Osteoblast (primary cell): ENCODE data around the gene NPAS3. TPM values are rescaled to one million over a fixed set of nuclear protein-coding genes. Genes with fewer than 3 reads are reported as not detected.

Experiments
- DNase-seq: peaks from one replicate; pipeline ENCODE4 v3.0.0; 2011; ENCODE audit warnings: low spot score, mixed read lengths; ENCODE audit not compliant: insufficient read length; ENCODE audit errors: missing footprints
- H2AFZ ChIP-seq: 2 replicates; pipeline ENCODE4 v1.6.0; 2011; ENCODE audit warnings: mild to moderate bottlenecking, low read length
- H3K27ac ChIP-seq: 2 replicates; pipeline ENCODE4 v1.5.1; 2011; ENCODE audit warnings: mild to moderate bottlenecking, low read depth, low read length, moderate library complexity
- H3K27me3 ChIP-seq: 2 replicates; pipeline ENCODE4 v1.6.0; 2012; ENCODE audit warnings: mild to moderate bottlenecking, control low read depth, inconsistent platforms, low read length, moderate library complexity; ENCODE audit not compliant: insufficient read depth
- H3K36me3 ChIP-seq: 2 replicates; pipeline ENCODE4 v1.5.1; 2011; ENCODE audit warnings: mild to moderate bottlenecking, low read length, control low read depth, moderate library complexity; ENCODE audit not compliant: insufficient read depth
- H3K4me1 ChIP-seq: 2 replicates; pipeline ENCODE4 v1.5.1; 2011; ENCODE audit warnings: mild to moderate bottlenecking, low read length, control low read depth, moderate library complexity; ENCODE audit not compliant: insufficient read depth
- H3K4me2 ChIP-seq: 2 replicates; pipeline ENCODE4 v1.6.0; 2011; ENCODE audit warnings: mild to moderate bottlenecking, low read length; ENCODE audit not compliant: insufficient read depth
- H3K4me3 ChIP-seq: fragments of 200-600 bp; sonication (generic); 3 replicates; pipeline ENCODE4 v1.5.1; 2012; ENCODE audit warnings: mild to moderate bottlenecking, low read length, inconsistent platforms; ENCODE audit not compliant: insufficient read depth
- H3K79me2 ChIP-seq: 2 replicates; pipeline ENCODE4 v1.6.0; 2012; ENCODE audit warnings: mild to moderate bottlenecking, low read length, control low read depth, inconsistent platforms; ENCODE audit not compliant: insufficient read depth
- H3K9me3 ChIP-seq: 2 replicates; pipeline ENCODE4 v1.5.1; 2011; ENCODE audit warnings: low read depth, low read length, control low read depth
- H4K20me1 ChIP-seq: 2 replicates; pipeline ENCODE4 v1.6.0; 2012; ENCODE audit warnings: mild to moderate bottlenecking, low read length, control low read depth; ENCODE audit not compliant: insufficient read depth
- total RNA-seq: library from RNA; depleted of rRNA; stranded (reverse); fragments of >200 nt; gene quantifications from 2 replicates; pipeline ENCODE4 v1.2.3, GENCODE V29; 2012
- TF ChIP-seq, protein P1 (sequence below): IDR thresholded peaks from 2 replicates; pipeline ENCODE4 v1.5.1; 2011; ENCODE audit warnings: mild to moderate bottlenecking, low read depth, low read length, moderate library complexity; ENCODE audit errors: extremely low read depth

Gene NPAS3
- total RNA-seq, 1 donor: 0.72 TPM

DNA sequence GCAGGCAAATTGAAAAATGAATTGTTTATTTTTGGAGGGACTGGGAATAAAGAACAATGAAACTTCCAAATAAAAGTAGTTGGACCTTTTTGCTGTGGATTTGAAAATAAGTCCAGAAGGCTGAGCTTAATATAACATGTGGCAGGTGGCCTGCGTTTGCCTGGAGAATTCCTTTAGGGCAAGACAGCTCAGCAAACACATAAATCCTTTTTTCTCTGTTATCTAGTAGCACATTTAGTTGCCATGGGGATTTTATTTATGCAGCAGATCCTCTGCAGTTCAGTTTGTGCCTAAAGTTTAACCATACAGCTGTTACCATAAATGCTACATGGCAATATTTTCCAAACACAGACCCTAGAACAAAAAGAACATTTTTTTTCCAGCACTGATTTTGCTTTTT, 180.0 kb downstream of the NPAS3 start:
- DNase-seq: no peak
- Histone ChIP-seq H3K4me3 (no peak overlapping the region), H3K4me2 (no peak overlapping the region), H3K27ac (no peak overlapping the region), H3K27me3 (no peaks in the 10 kb centered on the region), H2AFZ (no peak overlapping the region), H3K36me3 (no peaks in the 10 kb centered on the region), H4K20me1 (no peaks in the 10 kb centered on the region), H3K9me3 (no peaks in the 10 kb centered on the region), H3K4me1 (no peaks in the 10 kb centered on the region), H3K79me2 (no peaks in the 10 kb centered on the region)
- TF ChIP-seq, protein P1, sequence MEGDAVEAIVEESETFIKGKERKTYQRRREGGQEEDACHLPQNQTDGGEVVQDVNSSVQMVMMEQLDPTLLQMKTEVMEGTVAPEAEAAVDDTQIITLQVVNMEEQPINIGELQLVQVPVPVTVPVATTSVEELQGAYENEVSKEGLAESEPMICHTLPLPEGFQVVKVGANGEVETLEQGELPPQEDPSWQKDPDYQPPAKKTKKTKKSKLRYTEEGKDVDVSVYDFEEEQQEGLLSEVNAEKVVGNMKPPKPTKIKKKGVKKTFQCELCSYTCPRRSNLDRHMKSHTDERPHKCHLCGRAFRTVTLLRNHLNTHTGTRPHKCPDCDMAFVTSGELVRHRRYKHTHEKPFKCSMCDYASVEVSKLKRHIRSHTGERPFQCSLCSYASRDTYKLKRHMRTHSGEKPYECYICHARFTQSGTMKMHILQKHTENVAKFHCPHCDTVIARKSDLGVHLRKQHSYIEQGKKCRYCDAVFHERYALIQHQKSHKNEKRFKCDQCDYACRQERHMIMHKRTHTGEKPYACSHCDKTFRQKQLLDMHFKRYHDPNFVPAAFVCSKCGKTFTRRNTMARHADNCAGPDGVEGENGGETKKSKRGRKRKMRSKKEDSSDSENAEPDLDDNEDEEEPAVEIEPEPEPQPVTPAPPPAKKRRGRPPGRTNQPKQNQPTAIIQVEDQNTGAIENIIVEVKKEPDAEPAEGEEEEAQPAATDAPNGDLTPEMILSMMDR: no peak

DNA sequence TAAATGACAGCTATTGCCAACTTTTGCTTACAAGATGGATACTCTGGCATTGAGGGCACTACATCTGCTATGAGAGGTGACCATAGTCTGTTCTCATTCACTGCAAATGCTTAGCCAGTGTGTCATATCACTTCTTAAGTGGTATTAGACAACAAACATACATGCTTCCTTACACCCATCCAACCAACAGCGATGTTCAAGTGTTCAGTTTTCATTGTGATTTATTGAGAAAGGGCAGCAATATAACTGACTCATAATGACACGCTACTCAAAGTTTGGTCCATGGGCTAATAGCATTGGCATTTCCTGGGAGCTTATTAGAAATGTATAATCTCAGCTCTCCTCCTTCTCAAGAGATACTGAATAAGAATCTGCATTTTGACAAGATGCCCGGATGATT, 181.7 kb downstream of the NPAS3 start:
- Histone ChIP-seq H3K9me3 (no peaks in the 10 kb centered on the region), H4K20me1 (no peaks in the 10 kb centered on the region), H3K27me3 (no peaks in the 10 kb centered on the region), H3K27ac (no peak overlapping the region), H3K36me3 (no peaks in the 10 kb centered on the region), H3K4me1 (no peaks in the 10 kb centered on the region), H3K4me2 (no peak overlapping the region), H2AFZ (no peak overlapping the region), H3K4me3 (no peak overlapping the region), H3K79me2 (no peaks in the 10 kb centered on the region)
- no peak for DNase-seq
- TF ChIP-seq, protein P1: no peak

DNA sequence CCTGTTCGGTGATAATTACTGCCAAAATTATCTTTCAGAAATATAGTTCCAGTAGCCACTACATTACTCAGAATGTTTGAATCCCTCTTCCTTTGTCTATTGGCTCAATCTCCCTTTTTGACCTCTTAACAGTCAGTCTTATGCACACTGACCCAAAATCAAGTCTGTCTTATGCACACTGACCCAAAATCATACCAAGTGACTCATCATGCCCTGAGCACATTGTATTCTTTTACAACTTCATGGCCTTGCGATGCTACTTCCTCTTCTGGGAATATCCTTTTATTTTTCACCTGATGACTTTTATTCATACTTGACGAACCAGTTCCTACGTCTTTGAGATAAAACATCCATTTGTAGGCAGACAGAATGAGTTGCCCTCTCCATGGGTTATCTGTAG, 182.3 kb downstream of the NPAS3 start:
- DNase-seq: no peak
- Histone ChIP-seq H3K4me1 (no peaks in the 10 kb centered on the region), H4K20me1 (no peaks in the 10 kb centered on the region), H3K36me3 (no peaks in the 10 kb centered on the region), H3K4me2 (no peak overlapping the region), H3K9me3 (no peaks in the 10 kb centered on the region), H2AFZ (no peak overlapping the region), H3K27me3 (no peaks in the 10 kb centered on the region), H3K27ac (no peak overlapping the region), H3K79me2 (no peaks in the 10 kb centered on the region), H3K4me3 (no peak overlapping the region)
- TF ChIP-seq, protein P1: no peak

DNA sequence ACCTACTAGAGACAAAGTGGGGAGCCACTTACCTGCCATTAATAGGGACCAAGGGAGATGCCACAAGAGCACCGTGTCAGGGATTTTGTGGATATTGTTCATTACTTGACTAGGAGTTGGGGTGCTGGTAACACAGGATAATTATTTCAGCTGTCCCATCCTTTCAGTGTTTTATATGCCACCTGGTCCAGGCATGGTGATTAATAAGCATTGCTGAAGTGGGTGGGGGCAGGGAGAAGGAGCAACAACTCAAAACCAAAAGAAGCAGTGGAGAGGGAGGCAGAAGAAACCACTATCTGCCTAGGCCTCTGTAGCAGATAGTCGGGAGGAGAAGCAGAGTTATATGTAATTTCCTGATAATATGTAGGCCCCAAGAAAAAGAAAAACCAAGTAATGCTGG, 184.6 kb downstream of the NPAS3 start:
- DNase-seq: no peak
- no peak overlapping the region for H3K27ac ChIP-seq
- H3K79me2 ChIP-seq: no peaks in the 10 kb centered on the region
- H3K4me3 ChIP-seq: no peak overlapping the region
- no peaks in the 10 kb centered on the region for H3K4me1 ChIP-seq
- TF ChIP-seq, protein P1: no peak
- H2AFZ ChIP-seq: no peak overlapping the region
- no peaks in the 10 kb centered on the region for H4K20me1 ChIP-seq
- H3K36me3 ChIP-seq: no peaks in the 10 kb centered on the region
- no peaks in the 10 kb centered on the region for H3K9me3 ChIP-seq
- no peak overlapping the region for H3K4me2 ChIP-seq
- no peaks in the 10 kb centered on the region for H3K27me3 ChIP-seq
